Erythroblast (primary cell): ENCODE measurements around the gene KANTR.
"Not testable (repeated sequence)": the region's sequence is repeated elsewhere in the genome, so short reads cannot be mapped to it uniquely, and the experiment has no call there.

Experiments used
- DNase-seq, 2 experiments: peaks; one replicate each; lab custom pipeline; 2025; lab: John Stamatoyannopoulos, UW
- GATA1 ChIP-seq: IDR thresholded peaks from 2 replicates; pipeline ENCODE4 v1.6.1; 2011; ENCODE audit warnings: low read depth, mild to moderate bottlenecking, control low read depth, low read length, moderate library complexity
- POLR2A ChIP-seq: IDR thresholded peaks from 2 replicates; pipeline ENCODE4 v1.6.1; 2011; ENCODE audit warnings: mild to moderate bottlenecking, low read length

KANTR gene

GRCh38 chrX:53133400-53133799 lies 39.5 kb downstream of the KANTR start:
- DNase-seq: no peak
- no peak for TF ChIP-seq GATA1

GRCh38 chrX:53135581-53135980 lies 41.6 kb downstream of the KANTR start:
- TF ChIP-seq POLR2A: no peak
- no peak for TF ChIP-seq GATA1
- DNase-seq: no peak

GRCh38 chrX:53153581-53153980 lies 59.6 kb downstream of the KANTR start:
- TF ChIP-seq POLR2A: no peak
- DNase-seq: no peak

GRCh38 chrX:53155512-53156206 lies 61.7 kb downstream of the KANTR start:
- no peak for TF ChIP-seq POLR2A
- TF ChIP-seq GATA1: no peak
- no peak for DNase-seq

- no peak for DNase-seq
- TF ChIP-seq GATA1 (no peak), POLR2A (no peak)
Observed at GRCh38 chrX:53156207-53156596, 62.3 kb downstream of the KANTR start.

GRCh38 chrX:53159184-53159583 lies 65.2 kb downstream of the KANTR start:
- no peak for DNase-seq
- TF ChIP-seq POLR2A (no peak), GATA1 (no peak)

- TF ChIP-seq POLR2A: no peak
- no peak for TF ChIP-seq GATA1
- DNase-seq: no peak
Observed at GRCh38 chrX:53160297-53160983, 66.5 kb downstream of the KANTR start.

GRCh38 chrX:53163436-53163835 lies 69.5 kb downstream of the KANTR start:
- DNase-seq: no peak
- no peak for TF ChIP-seq POLR2A
- TF ChIP-seq GATA1: no peak

- not testable (repeated sequence) for DNase-seq
Observed at GRCh38 chrX:53164566-53164965, 70.6 kb downstream of the KANTR start.

- no peak for TF ChIP-seq POLR2A
- TF ChIP-seq GATA1: no peak
- no peak for DNase-seq
Observed at GRCh38 chrX:53166103-53166502, 72.2 kb downstream of the KANTR start.

- peak in 1 of 2 experiments; percentile 9 for DNase-seq
- no peak for TF ChIP-seq GATA1
- no peak for TF ChIP-seq POLR2A
Observed at GRCh38 chrX:53171356-53171755, 77.4 kb downstream of the KANTR start.
